Airway epithelial cell (primary cell): ENCODE results near the gene RPL27. TPM values are rescaled to one million over a fixed set of nuclear protein-coding genes. Genes with fewer than 3 reads are reported as not detected.

Experiments used
- total RNA-seq: library from RNA; depleted of rRNA; stranded (reverse); fragments of >200 nt; gene quantifications from 2 replicates; pipeline ENCODE4 v1.2.3, GENCODE V29; 2015

RPL27 gene
- total RNA-seq: 1,265 and 2,388 TPM in 2 replicates

DNA sequence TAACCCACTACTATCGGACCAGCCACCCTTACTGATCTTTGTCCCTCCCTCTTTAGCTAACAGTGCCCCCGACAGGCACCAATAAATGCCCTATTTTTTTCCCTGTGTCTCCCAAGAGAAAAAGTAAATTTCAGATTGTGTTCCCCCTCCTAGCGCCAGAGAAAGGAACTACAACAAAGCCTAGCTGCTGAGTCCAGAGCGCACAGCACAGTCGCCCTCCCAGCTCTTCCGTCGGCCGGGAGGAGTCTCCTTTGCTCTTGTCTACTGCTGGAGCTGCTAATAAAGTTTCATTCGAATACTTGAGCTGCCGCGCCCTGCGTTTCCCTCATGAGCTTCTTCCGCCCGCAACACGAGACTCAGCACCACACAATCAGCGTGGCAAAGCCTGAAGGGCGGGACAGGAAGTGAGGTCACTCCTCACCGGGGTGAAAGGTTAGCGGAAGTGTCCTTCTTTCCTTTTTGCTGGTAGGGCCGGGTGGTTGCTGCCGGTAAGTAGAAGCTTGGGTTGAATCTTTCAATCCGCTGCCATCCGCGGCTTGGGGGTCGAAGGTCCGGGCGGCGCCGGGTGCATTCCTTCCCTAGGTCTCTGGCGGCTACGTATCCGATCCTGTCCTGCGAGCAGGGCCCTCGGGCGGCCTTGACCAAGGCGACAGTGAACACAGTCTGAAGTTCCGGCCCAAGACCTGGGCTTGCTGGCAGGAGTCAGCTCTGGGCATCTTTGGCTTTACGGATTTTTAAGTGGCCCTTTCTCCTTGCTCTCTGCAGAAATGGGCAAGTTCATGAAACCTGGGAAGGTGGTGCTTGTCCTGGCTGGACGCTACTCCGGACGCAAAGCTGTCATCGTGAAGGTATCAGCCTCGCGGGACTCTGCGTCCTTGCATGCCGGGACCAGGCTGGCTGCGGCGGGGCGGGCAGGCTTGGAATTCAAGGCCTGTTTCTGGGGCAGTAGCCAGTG, at the start of gene RPL27:
Gene RPL27 (plus strand): TSS at position 436 of the 955 bp plus-strand sequence. CDS start 332 bp downstream, at position 768.

DNA sequence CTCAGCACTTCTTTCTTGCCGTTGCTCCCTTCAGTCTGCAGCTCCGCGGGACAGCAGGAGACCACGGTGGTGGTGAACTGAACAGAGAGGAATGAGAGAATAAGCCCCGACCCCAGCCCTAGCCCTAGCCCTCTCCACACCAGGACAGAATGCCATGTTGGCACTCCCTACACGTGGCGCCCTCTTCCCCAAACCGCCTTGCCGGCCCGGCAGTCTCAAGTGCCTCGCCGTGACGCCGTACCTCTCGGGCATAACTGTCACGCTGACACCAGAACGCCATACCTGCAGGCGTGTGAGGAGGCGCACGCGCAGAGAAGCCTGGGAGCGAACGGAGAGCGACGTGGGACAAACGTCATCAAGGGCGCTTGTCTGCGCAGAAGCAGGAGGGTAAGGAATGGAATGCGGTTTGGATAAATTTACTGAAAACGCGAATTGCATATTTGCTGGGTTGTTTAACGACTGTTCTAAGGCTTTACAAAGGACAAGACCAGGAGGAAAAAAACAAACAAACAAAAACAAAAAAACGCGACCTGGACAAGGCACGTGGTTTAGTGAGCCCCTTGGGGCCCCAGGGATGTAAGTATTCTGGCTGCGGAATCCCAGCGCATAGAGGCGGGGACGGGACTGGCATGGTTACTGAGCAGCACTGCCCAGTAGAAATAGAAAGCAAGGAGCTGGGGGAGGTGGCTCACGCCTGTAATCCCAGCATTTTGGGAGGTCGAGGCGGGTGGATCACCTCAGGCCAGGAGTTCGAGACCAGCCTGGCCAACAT, 33.9 kb upstream of the RPL27 start, which contains the start of gene AARSD1:
Gene AARSD1 (minus strand): TSS at position 294 of the 772 bp plus-strand sequence. CDS start 14 bp downstream, at position 280.

DNA sequence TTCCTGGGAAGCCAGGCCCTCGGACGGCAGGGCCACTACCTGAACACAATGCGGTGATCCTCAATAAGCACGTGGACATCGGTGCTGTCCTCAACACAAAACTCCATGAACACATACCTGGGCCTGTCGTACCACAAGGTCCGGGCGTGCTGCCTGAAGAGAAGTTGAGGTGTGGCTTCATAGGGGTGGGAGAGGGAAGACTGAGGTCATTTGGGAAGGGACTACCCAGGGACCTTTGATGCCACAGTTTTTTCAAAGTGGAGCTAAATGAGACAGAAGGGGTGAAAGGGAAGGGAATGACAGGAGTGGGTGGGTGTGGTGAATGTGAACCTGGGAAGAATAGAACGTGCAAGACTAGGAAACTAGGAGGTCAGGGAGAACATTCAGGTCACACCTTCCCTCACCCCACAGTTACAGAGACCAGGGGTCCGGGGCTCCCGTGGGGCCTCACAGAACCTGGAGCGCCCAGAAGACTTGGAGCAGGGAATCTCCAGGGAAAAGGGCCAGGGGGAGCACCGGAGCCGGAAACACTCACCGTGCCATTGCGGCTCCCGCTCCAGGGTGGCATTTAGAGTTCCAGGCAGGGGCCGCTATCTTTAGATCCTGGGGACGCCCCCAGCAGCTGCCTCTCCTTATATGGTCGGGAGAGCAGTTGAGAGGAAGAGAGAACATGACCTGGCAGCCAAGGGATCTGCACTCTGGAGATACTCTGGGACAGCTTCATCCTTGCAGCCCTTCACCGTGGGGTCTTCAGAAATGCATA, 18.5 kb upstream of the RPL27 start, which contains the start of gene PTGES3L:
Gene PTGES3L (minus strand): TSS at position 570 of the 763 bp plus-strand sequence. CDS start 27 bp downstream, at position 543.

DNA sequence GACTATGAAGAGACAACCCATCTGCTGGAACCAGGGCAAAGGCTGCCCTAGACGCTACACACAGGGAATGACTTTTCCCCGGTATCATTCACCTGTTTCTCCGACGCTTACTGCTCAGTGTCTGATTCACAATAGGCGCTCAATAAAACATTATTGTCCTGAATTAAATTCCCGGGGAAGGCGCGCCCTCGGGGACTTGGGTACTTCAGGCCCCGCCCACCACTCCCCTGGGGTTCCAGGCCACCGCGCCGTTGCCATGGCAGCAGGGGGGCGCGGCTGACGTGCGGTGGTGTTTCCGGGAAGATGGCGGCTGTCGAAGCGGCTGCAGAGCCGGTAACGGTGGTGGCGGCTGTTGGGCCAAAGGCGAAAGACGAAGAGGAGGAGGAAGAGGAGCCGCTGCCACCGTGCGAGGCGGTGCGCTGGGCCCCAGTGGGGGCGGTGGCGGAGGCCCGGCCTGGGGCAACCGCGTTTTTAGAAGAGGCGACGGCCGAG, 17.9 kb upstream of the RPL27 start, which contains the start of gene RUNDC1:
Gene RUNDC1 (plus strand): TSS at position 292 of the 492 bp plus-strand sequence. CDS start 12 bp downstream, at position 304.

DNA sequence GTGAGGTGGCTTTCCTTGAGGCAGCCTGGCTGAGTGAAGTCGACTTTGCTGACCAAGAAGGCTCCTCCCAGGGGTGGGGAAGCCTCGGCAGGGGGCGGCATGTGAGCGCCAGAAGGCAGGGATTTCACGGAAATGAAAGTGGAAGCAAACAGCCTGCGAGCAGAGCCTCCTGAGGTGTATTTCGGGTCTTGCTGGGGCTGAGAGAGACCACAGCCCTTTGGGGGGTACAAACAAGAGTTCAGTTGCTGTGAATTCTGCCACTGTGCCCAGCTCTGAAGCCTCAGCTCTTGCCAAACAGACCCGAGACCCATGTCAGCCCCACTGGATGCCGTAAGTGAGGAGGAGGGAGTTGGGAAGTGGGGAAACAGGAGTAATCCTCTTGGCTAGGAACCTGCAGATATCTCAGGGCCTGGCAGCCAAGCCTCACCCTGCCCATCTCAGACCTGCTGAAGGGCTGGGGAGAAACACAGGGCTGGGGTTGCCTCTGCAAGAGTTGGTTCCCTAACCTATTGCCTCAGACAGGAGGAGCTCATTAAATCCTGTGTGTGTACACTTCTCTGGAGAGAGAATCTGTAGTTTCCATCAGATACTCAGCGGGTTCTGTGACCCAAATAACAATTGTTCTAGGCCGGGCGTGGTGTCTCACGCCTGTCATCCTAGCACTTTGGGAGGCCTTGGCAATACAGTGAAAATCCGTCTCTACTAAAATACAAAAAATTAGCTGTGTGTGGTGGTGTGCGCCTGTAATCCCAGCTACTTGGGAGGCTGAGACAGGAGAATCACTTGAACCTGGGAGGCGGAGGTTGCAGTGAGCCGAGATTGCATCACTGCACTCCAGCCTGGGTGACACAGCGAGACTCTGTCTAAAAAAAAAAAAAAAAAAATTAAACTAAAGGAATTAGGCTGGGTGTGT, 8.7 kb downstream of the RPL27 start, which contains the start of gene IFI35:
Gene IFI35 (plus strand): TSS at position 146 of the 913 bp plus-strand sequence. CDS start 164 bp downstream, at position 310.

DNA sequence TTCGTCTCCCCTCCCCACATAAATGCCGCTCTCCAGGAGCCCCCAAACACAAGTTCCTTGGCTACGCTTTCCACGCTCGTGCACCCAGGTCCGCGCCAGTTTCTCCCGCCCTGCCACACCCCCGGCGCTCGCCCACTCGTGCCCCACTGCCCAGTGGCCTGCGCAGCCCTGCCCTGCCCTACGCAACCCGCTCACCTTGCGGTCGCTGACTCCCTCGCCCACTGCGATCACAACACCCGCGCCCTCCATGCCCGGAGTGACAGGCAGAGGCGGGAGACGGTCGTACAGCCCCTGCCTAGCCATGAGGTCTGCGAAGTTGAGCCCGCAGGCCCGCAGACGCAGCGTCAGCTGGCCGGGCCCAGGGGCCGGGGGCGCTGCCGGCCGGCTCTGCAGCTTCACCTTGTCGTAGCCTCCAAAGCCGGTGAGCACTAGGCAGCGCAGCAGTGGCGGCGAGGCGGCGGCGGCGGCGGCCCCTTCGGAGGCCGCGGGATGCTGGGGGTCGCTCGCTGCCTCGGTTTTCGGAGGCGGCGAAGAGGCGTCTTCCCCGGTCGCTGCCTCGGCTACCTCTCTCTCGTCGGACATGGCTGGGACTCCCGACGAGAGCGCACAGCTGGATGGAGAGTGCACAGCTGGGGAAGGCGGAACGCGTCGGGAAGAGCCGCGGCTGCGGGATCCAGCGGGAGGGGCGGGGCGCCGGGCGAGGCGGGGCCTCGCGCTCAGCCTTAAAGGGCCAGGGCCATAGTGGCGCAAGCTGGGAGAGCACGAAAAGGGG, 23.7 kb downstream of the RPL27 start, which contains the start of gene VAT1:
Gene VAT1 (minus strand): TSS at position 645 of the 772 bp plus-strand sequence. CDS start 63 bp downstream, at position 582.

DNA sequence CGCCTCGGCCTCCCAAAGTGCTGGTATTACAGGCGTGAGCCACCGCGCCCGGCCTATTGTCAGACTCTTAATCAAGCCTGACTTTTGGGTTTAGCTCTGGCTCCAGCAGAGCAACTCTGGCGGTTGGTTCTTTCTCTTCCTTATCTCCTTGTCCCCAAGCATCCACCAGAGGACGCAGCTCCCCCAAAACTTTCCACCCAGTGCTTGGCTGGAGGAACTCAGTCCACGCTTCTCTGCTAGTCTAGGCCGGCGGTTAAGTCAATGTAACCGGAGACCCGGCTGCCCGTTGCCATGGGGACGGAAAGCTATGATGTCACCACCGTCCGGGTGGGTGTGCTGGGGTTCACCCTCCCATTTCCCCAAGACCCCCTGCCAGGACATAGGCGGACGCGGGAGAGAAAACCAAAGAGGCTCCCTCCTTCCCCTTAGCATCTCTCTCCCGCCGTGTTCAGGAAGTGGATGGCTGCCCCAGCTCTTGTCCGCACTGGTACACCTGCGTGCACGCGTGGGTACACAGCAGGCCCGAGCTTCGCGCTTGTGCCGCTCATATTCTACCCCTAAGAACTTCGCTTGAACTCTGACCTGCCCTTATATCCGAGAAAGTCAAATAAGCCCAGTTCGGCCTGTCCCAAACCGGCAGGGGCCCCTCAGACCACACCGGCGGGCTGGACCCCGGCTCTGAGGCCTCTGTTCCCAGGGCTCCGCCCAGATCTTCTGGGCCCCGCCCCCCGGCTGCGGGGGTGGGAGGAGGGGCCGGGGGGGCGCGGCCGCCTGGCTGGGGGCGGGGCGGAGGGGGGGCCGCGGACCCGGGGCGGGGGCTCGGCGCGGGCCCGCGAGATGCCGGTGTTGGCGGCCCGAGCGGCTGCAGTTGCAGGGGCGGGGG, 26.4 kb downstream of the RPL27 start, which contains the start of gene RND2:
Gene RND2 (plus strand): TSS at position 825 of the 883 bp plus-strand sequence. CDS start 117 bp downstream, outside the sequence.

Other genes with a start within 250 kb of the RPL27 start
- gene RAMP2, start 237.2 kb upstream of the RPL27 start, total RNA-seq: 0.49 TPM in 1 of 2 replicates, not detected in the other
- gene VPS25, start 225.0 kb upstream of the RPL27 start, total RNA-seq: 98.8 and 108 TPM in 2 replicates
- 0.09 TPM in 1 of 2 replicates, not detected in the other for gene WNK4, start 217.8 kb upstream of the RPL27 start, total RNA-seq
- 78.8 and 81.6 TPM in 2 replicates for gene COA3, start 199.7 kb upstream of the RPL27 start, total RNA-seq
- 0.07 TPM in 1 of 2 replicates, not detected in the other for gene CNTD1, start 199.6 kb upstream of the RPL27 start, total RNA-seq
- 76.7 and 84.6 TPM in 2 replicates for gene BECN1, start 174.1 kb upstream of the RPL27 start, total RNA-seq
- 122 and 130 TPM in 2 replicates for gene PSME3, start 165.0 kb upstream of the RPL27 start, total RNA-seq
- 0.14 and 0.92 TPM in 2 replicates for gene AOC2, start 153.8 kb upstream of the RPL27 start, total RNA-seq
- under 0.01 and 0.07 TPM in 2 replicates for gene AOC3, start 147.2 kb upstream of the RPL27 start, total RNA-seq
- gene G6PC1, start 97.6 kb upstream of the RPL27 start, total RNA-seq: not detected in 2 replicates
- gene AARSD1, start 34.0 kb upstream of the RPL27 start, total RNA-seq: 29.7 and 38.9 TPM in 2 replicates
- gene PTGES3L, start 18.3 kb upstream of the RPL27 start, total RNA-seq: 0.28 and 0.49 TPM in 2 replicates
- gene RUNDC1, start 17.9 kb upstream of the RPL27 start, total RNA-seq: 8.7 and 12.2 TPM in 2 replicates
- 3.0 and 4.9 TPM in 2 replicates for gene IFI35, start 8.4 kb downstream of the RPL27 start, total RNA-seq
- gene VAT1, start 24.0 kb downstream of the RPL27 start, total RNA-seq: 96.8 and 127 TPM in 2 replicates
- under 0.01 and 0.21 TPM in 2 replicates for gene RND2, start 26.8 kb downstream of the RPL27 start, total RNA-seq
- gene BRCA1, start 126.9 kb downstream of the RPL27 start, total RNA-seq: 17.7 and 20.7 TPM in 2 replicates
- gene NBR1, start 172.8 kb downstream of the RPL27 start, total RNA-seq: 35.2 and 49.7 TPM in 2 replicates
- 0.70 and 0.85 TPM in 2 replicates for gene TMEM106A, start 213.5 kb downstream of the RPL27 start, total RNA-seq
- not detected in 2 replicates for gene CCDC200, start 230.2 kb downstream of the RPL27 start, total RNA-seq
- gene RNU2-1, start 235.6 kb downstream of the RPL27 start, total RNA-seq: not detected in 2 replicates